IMR-90 (cell line): ENCODE measurements around the gene CATSPERB.

Source experiments
- CTCF ChIP-seq: conservative IDR thresholded peaks from 2 replicates; pipeline ENCODE4 v1.5.1; 2012; ENCODE audit warnings: mild to moderate bottlenecking, low read depth, low read length, improper control_type of control experiment
- USF2 ChIP-seq: fragments of 150-350 bp; IDR thresholded peaks from 2 replicates; pipeline ENCODE4 v1.6.1; 2017; ENCODE audit warnings: mild to moderate bottlenecking, antibody characterized with exemption, low read length, low read depth

GRCh38 chr14:91719839-91720238, 12.0 kb downstream of the CATSPERB start:
- no peak for TF ChIP-seq CTCF
- TF ChIP-seq USF2 = no peak
